PC-9 (cell line): ENCODE data around the gene CDON. TPM values are rescaled to one million over a fixed set of nuclear protein-coding genes. Genes with fewer than 3 reads are reported as not detected.

ENCODE experiments used
- BruUV-seq: library from RNA; stranded (reverse); fragments of 400-500 nt; replicated peaks from 2 replicates; lab custom pipeline; 2021; lab: Mats Ljungman, UMichigan
- CTCF ChIA-PET: fragments of 300-600 bp; sonication (Branson Sonifier 250); formaldehyde crosslinking; loops from one replicate; lab custom pipeline; 2022; ENCODE audit warnings: antibody characterized with exemption; lab: Charles Lee
- POLR2A ChIA-PET: fragments of 300-600 bp; sonication (Branson Sonifier 250); formaldehyde crosslinking; loops from one replicate; lab custom pipeline; 2022; ENCODE audit warnings: antibody characterized with exemption; ENCODE audit not compliant: unreplicated experiment; lab: Charles Lee
- DNase-seq, 2 experiments: peaks; one replicate each; pipeline versions ENCODE4 v3.0.0 to v3.0.0-alpha.2; 2015 to 2022; ENCODE audit warnings: mixed read lengths in 1 of 2
- H2AFZ ChIP-seq: fragments of 200-600 bp; sonication (generic); 2 replicates; pipeline ENCODE4 v1.8.1; 2017; ENCODE audit warnings: antibody characterized with exemption
- H3F3A ChIP-seq: fragments of 200-600 bp; sonication (generic); 2 replicates; pipeline ENCODE4 v1.8.1; 2017; ENCODE audit warnings: antibody characterized with exemption, mild to moderate bottlenecking, low read depth; ENCODE audit not compliant: insufficient read depth
- H3K27ac ChIP-seq: fragments of 200-600 bp; sonication (generic); 2 replicates; pipeline ENCODE4 v1.6.1; 2016; ENCODE audit warnings: mixed run types
- H3K27me3 ChIP-seq: fragments of 200-600 bp; sonication (generic); 2 replicates; pipeline ENCODE4 v1.6.1; 2016; ENCODE audit warnings: low read depth, mixed run types; ENCODE audit not compliant: insufficient read depth
- H3K36me3 ChIP-seq: fragments of 200-600 bp; sonication (generic); 2 replicates; pipeline ENCODE4 v1.6.1; 2016; ENCODE audit warnings: low read depth, mixed run types
- H3K4me1 ChIP-seq: fragments of 200-600 bp; sonication (generic); replicated peaks from 2 replicates; pipeline ENCODE4 v1.6.1; 2016; ENCODE audit warnings: mixed run types; ENCODE audit not compliant: insufficient read depth
- H3K4me2 ChIP-seq: fragments of 200-600 bp; sonication (generic); 2 replicates; pipeline ENCODE4 v1.6.1; 2017; ENCODE audit warnings: mixed run types
- H3K4me3 ChIP-seq: fragments of 200-600 bp; sonication (generic); 2 replicates; pipeline ENCODE4 v1.6.1; 2016; ENCODE audit warnings: mixed run types
- H3K79me2 ChIP-seq: fragments of 200-600 bp; sonication (generic); 2 replicates; pipeline ENCODE4 v1.6.1; 2017; ENCODE audit warnings: low read depth, mixed run types
- H3K9me2 ChIP-seq: fragments of 200-600 bp; sonication (generic); 2 replicates; pipeline ENCODE4 v1.8.1; 2017; ENCODE audit warnings: mild to moderate bottlenecking; ENCODE audit not compliant: insufficient read depth
- H3K9me3 ChIP-seq: fragments of 200-600 bp; sonication (generic); 2 replicates; pipeline ENCODE4 v1.8.1; 2016; ENCODE audit warnings: low read depth; ENCODE audit not compliant: insufficient read depth
- H4K20me1 ChIP-seq: fragments of 200-600 bp; sonication (generic); 2 replicates; pipeline ENCODE4 v1.8.1; 2017; ENCODE audit not compliant: insufficient read depth
- CTCF ChIP-seq: fragments of 200-600 bp; sonication (generic); conservative IDR thresholded peaks from 2 replicates; pipeline ENCODE4 v1.6.1; 2017; ENCODE audit warnings: mixed run types, antibody characterized with exemption, mild to moderate bottlenecking, moderate library complexity
- EZH2 ChIP-seq: fragments of 200-600 bp; sonication (generic); IDR thresholded peaks from 2 replicates; pipeline ENCODE4 v1.8.0; 2017; ENCODE audit warnings: antibody characterized with exemption, low read depth
- intact Hi-C: fragments of 100-400 bp; cut with micrococcal nuclease; formaldehyde crosslinking; loops from one replicate; pipeline ENCODE4 v1.10.0; 2022; ENCODE audit not compliant: unreplicated experiment
- total RNA-seq: library from RNA; stranded (reverse); gene quantifications from 2 replicates; pipeline ENCODE4 v1.2.3, GENCODE V29; 2021

Gene CDON
- total RNA-seq, 1 experiment from 2014 or later = 10.0 TPM

- Histone ChIP-seq H3K4me1 (no peaks in the 10 kb centered on the region), H3K9me2 (no peaks in the 10 kb centered on the region), H3K27ac (no peak overlapping the region), H3F3A (no peaks in the 10 kb centered on the region), H3K36me3 (no peaks in the 10 kb centered on the region), H2AFZ (no peak overlapping the region), H4K20me1 (no peaks in the 10 kb centered on the region), H3K4me2 (no peak overlapping the region), H3K79me2 (no peaks in the 10 kb centered on the region), H3K27me3 (no peaks in the 10 kb centered on the region), H3K9me3 (no peaks in the 10 kb centered on the region), H3K4me3 (no peak overlapping the region)
- no TSS peak for BruUV-seq
- ChIA-PET POLR2A (no interaction called here), CTCF (no interaction called here)
- TF ChIP-seq CTCF = no peak
- no peak for TF ChIP-seq EZH2
- intact Hi-C loops = no loop called here
- no peak for DNase-seq
Observed at GRCh38 chr11:125974284-125974683, 88.4 kb downstream of the CDON start.

GRCh38 chr11:125971618-125972017, 91.0 kb downstream of the CDON start:
- ChIA-PET CTCF (no interaction called here), POLR2A (no interaction called here)
- Histone ChIP-seq H3K4me2 (no peak overlapping the region), H3K4me1 (no peaks in the 10 kb centered on the region), H3K9me2 (no peaks in the 10 kb centered on the region), H4K20me1 (no peaks in the 10 kb centered on the region), H3K4me3 (no peak overlapping the region), H3K9me3 (no peaks in the 10 kb centered on the region), H3K27me3 (no peaks in the 10 kb centered on the region), H3K27ac (no peak overlapping the region), H3F3A (no peaks in the 10 kb centered on the region), H3K79me2 (no peaks in the 10 kb centered on the region), H2AFZ (no peak overlapping the region), H3K36me3 (no peaks in the 10 kb centered on the region)
- intact Hi-C loops = no loop called here
- no peak for TF ChIP-seq CTCF
- no peak for TF ChIP-seq EZH2
- no TSS peak for BruUV-seq
- no peak for DNase-seq

GRCh38 chr11:125968354-125968753, 94.3 kb downstream of the CDON start:
- no peaks in the 10 kb centered on the region for H3K9me2 ChIP-seq
- H3K79me2 ChIP-seq = no peaks in the 10 kb centered on the region
- H3K27me3 ChIP-seq = no peaks in the 10 kb centered on the region
- ChIA-PET POLR2A (no interaction called here), CTCF (no interaction called here)
- H3K27ac ChIP-seq = no peak overlapping the region
- no peak overlapping the region for H2AFZ ChIP-seq
- H3K36me3 ChIP-seq = no peaks in the 10 kb centered on the region
- H4K20me1 ChIP-seq = no peaks in the 10 kb centered on the region
- H3F3A ChIP-seq = no peaks in the 10 kb centered on the region
- H3K9me3 ChIP-seq = no peaks in the 10 kb centered on the region
- intact Hi-C loops = no loop called here
- no peak overlapping the region for H3K4me2 ChIP-seq
- no peaks in the 10 kb centered on the region for H3K4me1 ChIP-seq
- BruUV-seq = no TSS peak
- no peak for TF ChIP-seq CTCF
- no peak for TF ChIP-seq EZH2
- DNase-seq = no peak
- H3K4me3 ChIP-seq = no peak overlapping the region
